IMR-90 (cell line): ENCODE measurements around the gene TMEM126B.

Source experiments
- BHLHE40 ChIP-seq: fragments of 150-350 bp; IDR thresholded peaks from 2 replicates; pipeline ENCODE4 v1.6.1; 2016; ENCODE audit warnings: mild to moderate bottlenecking, low read depth, low read length
- CEBPB ChIP-seq: IDR thresholded peaks from 2 replicates; pipeline ENCODE4 v1.6.1; 2012; ENCODE audit warnings: low read depth, low read length, improper control_type of control experiment
- CHD1 ChIP-seq: IDR thresholded peaks from 2 replicates; pipeline ENCODE4 v1.6.1; 2012; ENCODE audit warnings: low read depth, low read length, improper control_type of control experiment
- CTCF ChIP-seq: conservative IDR thresholded peaks from 2 replicates; pipeline ENCODE4 v1.5.1; 2012; ENCODE audit warnings: mild to moderate bottlenecking, low read depth, low read length, improper control_type of control experiment
- FOS ChIP-seq: fragments of 150-350 bp; IDR thresholded peaks from 2 replicates; pipeline ENCODE4 v1.6.1; 2016; ENCODE audit warnings: low read depth, low read length
- MAFK ChIP-seq: IDR thresholded peaks from 2 replicates; pipeline ENCODE4 v1.6.1; 2012; ENCODE audit warnings: low read depth, low read length, improper control_type of control experiment
- MXI1 ChIP-seq: IDR thresholded peaks from 2 replicates; pipeline ENCODE4 v1.6.1; 2012; ENCODE audit warnings: low read depth, mild to moderate bottlenecking, low read length, moderate library complexity, borderline replicate concordance
- NFE2L2 ChIP-seq: fragments of 150-350 bp; IDR thresholded peaks from 2 replicates; pipeline ENCODE4 v1.6.1; 2016; ENCODE audit warnings: low read depth, mild to moderate bottlenecking, low read length
- POLR2A ChIP-seq: IDR thresholded peaks from 2 replicates; pipeline ENCODE4 v1.6.1; 2012; ENCODE audit warnings: mild to moderate bottlenecking, low read depth, low read length
- RAD21 ChIP-seq: IDR thresholded peaks from 2 replicates; pipeline ENCODE4 v1.6.1; 2012; ENCODE audit warnings: low read length, improper control_type of control experiment
- RFX5 ChIP-seq: IDR thresholded peaks from 2 replicates; pipeline ENCODE4 v1.8.0; 2012; ENCODE audit warnings: low read depth, mild to moderate bottlenecking, low read length, moderate library complexity
- SMC3 ChIP-seq: fragments of 150-350 bp; IDR thresholded peaks from 2 replicates; pipeline ENCODE4 v1.6.1; 2016; ENCODE audit warnings: low read depth, mild to moderate bottlenecking, antibody characterized with exemption, low read length, moderate library complexity
- USF2 ChIP-seq: fragments of 150-350 bp; IDR thresholded peaks from 2 replicates; pipeline ENCODE4 v1.6.1; 2017; ENCODE audit warnings: mild to moderate bottlenecking, antibody characterized with exemption, low read length, low read depth

GRCh38 chr11:85620256-85620655 is 8.1 kb upstream of the TMEM126B start:
- TF ChIP-seq POLR2A (no peak), FOS (no peak), USF2 (no peak), CTCF (no peak), BHLHE40 (no peak), MAFK (no peak), MXI1 (no peak), RAD21 (no peak), CHD1 (no peak), SMC3 (no peak), NFE2L2 (no peak), CEBPB (no peak), RFX5 (no peak)
